Ovary (tissue), 3 donors: ENCODE results near the gene TNFAIP3.

Experiments
- EP300 ChIP-seq: sonication (generic); formaldehyde crosslinking; IDR thresholded peaks from one replicate; pipeline ENCODE4 v1.6.1; 2017; ENCODE audit warnings: antibody characterized with exemption
- POLR2A ChIP-seq: fragments of 450-650 bp; IDR thresholded peaks from one replicate; pipeline ENCODE4 v1.6.1; 2017; ENCODE audit warnings: antibody characterized with exemption, mild to moderate bottlenecking, moderate library complexity
- TF ChIP-seq, protein P1 (sequence below), 3 donors: fragments of 450-650 bp in 2 of 3; fragments of 200-600 bp in 1 of 3; IDR thresholded peaks; one replicate each; pipeline versions ENCODE4 v1.5.1 to v1.8.0; 2016 to 2022; ENCODE audit warnings: antibody characterized with exemption in 3 of 3, mild to moderate bottlenecking in 1 of 3
- donor health status: DM: no; HTN: no; CAD: no.

GRCh38 chr6:137830511-137830911 lies 36.5 kb upstream of the TNFAIP3 start:
- TF ChIP-seq, protein P1, sequence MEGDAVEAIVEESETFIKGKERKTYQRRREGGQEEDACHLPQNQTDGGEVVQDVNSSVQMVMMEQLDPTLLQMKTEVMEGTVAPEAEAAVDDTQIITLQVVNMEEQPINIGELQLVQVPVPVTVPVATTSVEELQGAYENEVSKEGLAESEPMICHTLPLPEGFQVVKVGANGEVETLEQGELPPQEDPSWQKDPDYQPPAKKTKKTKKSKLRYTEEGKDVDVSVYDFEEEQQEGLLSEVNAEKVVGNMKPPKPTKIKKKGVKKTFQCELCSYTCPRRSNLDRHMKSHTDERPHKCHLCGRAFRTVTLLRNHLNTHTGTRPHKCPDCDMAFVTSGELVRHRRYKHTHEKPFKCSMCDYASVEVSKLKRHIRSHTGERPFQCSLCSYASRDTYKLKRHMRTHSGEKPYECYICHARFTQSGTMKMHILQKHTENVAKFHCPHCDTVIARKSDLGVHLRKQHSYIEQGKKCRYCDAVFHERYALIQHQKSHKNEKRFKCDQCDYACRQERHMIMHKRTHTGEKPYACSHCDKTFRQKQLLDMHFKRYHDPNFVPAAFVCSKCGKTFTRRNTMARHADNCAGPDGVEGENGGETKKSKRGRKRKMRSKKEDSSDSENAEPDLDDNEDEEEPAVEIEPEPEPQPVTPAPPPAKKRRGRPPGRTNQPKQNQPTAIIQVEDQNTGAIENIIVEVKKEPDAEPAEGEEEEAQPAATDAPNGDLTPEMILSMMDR (IDR thresholded peaks at IDR 0.05): no peak
- TF ChIP-seq POLR2A: no peak
- TF ChIP-seq EP300: no peak
